DND-41 (cell line): ENCODE results near the gene DIP2B.
"Not testable (repeated sequence)": the region's sequence is repeated elsewhere in the genome, so short reads cannot be mapped to it uniquely, and the experiment has no call there.

Experiments
- ATAC-seq: fragments of 200-7000 bp; cut with Tn5 transposase; 3 replicates; pipeline ENCODE4 v1.9.1; 2021; ENCODE audit warnings: low read depth; ENCODE audit not compliant: insufficient read depth
- DNase-seq: peaks from one replicate; pipeline ENCODE4 v3.0.0-alpha.2; 2020
- H2AFZ ChIP-seq: 2 replicates; pipeline ENCODE4 v1.6.0; 2012; ENCODE audit warnings: low read depth, low read length
- H3K27ac ChIP-seq: 2 replicates; pipeline ENCODE4 v1.5.1; 2012; ENCODE audit warnings: low read length, inconsistent platforms
- H3K27me3 ChIP-seq: fragments of 200-600 bp; sonication (generic); 2 replicates; pipeline ENCODE4 v1.6.0; 2012; ENCODE audit warnings: low read length, mild to moderate bottlenecking, inconsistent platforms; ENCODE audit not compliant: insufficient read depth, poor library complexity
- H3K36me3 ChIP-seq: 2 replicates; pipeline ENCODE4 v1.5.1; 2012; ENCODE audit warnings: low read length, inconsistent platforms; ENCODE audit not compliant: insufficient read depth
- H3K4me1 ChIP-seq: 2 replicates; pipeline ENCODE4 v1.5.1; 2012; ENCODE audit warnings: mild to moderate bottlenecking, low read length; ENCODE audit not compliant: insufficient read depth
- H3K4me2 ChIP-seq: 2 replicates; pipeline ENCODE4 v1.6.0; 2012; ENCODE audit warnings: mild to moderate bottlenecking, moderate library complexity, low read length, inconsistent platforms; ENCODE audit not compliant: insufficient read depth
- H3K4me3 ChIP-seq, 2 experiments: fragments of 200-600 bp in 1 of 2; shearing (Covaris generic) in 1 of 2; 2 replicates each; pipeline ENCODE4 v1.5.1; 2012 to 2016; ENCODE audit warnings: inconsistent platforms in 2 of 2, low read length in 2 of 2, mild to moderate bottlenecking in 2 of 2, low read depth in 1 of 2, moderate library complexity in 1 of 2
- H3K79me2 ChIP-seq: 2 replicates; pipeline ENCODE4 v1.6.0; 2012; ENCODE audit warnings: low read length, inconsistent platforms; ENCODE audit not compliant: insufficient read depth
- H3K9ac ChIP-seq: 2 replicates; pipeline ENCODE4 v1.6.0; 2012; ENCODE audit warnings: low read depth, mild to moderate bottlenecking, inconsistent platforms, low read length, moderate library complexity
- H3K9me3 ChIP-seq: 2 replicates; pipeline ENCODE4 v1.5.1; 2012; ENCODE audit warnings: low read length, moderate library complexity, mild to moderate bottlenecking, inconsistent platforms; ENCODE audit not compliant: insufficient read depth, severe bottlenecking
- H4K20me1 ChIP-seq: 2 replicates; pipeline ENCODE4 v1.6.0; 2012; ENCODE audit warnings: low read length; ENCODE audit not compliant: insufficient read depth
- CTCF ChIP-seq: IDR thresholded peaks from 2 replicates; pipeline ENCODE4 v1.5.1; 2012; ENCODE audit warnings: borderline replicate concordance, low read length, moderate library complexity, mild to moderate bottlenecking; ENCODE audit not compliant: poor library complexity, severe bottlenecking; ENCODE audit errors: extremely low read depth
- EZH2 ChIP-seq: IDR thresholded peaks from 3 replicates; pipeline ENCODE4 v1.6.1; 2012; ENCODE audit warnings: borderline replicate concordance, low read depth, mild to moderate bottlenecking, moderate library complexity, low read length, inconsistent platforms; ENCODE audit not compliant: severe bottlenecking

DIP2B gene

GRCh38 chr12:50518090-50518489 is 13.3 kb downstream of the DIP2B start:
- Histone ChIP-seq H3K9ac (no peak overlapping the region), H3K79me2 (peaks cover 96% of the 10 kb centered on the region), H3K4me2 (no peak overlapping the region), H3K27me3 (no peaks in the 10 kb centered on the region), H3K9me3 (no peaks in the 10 kb centered on the region), H3K27ac (no peak overlapping the region), H3K36me3 (peaks cover 7% of the 10 kb centered on the region; the same call in 1 of the 2 replicates), H4K20me1 (peaks cover 13% of the 10 kb centered on the region; the same call in 1 of the 2 replicates), H3K4me1 (no peaks in the 10 kb centered on the region; the same call in 1 of the 2 replicates), H2AFZ (no peak overlapping the region), H3K4me3 (no peak overlapping the region)
- TF ChIP-seq EZH2, result no peak
- no peak for TF ChIP-seq CTCF
- DNase-seq (no peak), ATAC-seq (no peak)

GRCh38 chr12:50519353-50519752 is 14.6 kb downstream of the DIP2B start:
- Histone ChIP-seq H3K79me2 (peaks cover 93% of the 10 kb centered on the region), H4K20me1 (peaks cover 13% of the 10 kb centered on the region; the same call in 1 of the 2 replicates), H3K27ac (no peak overlapping the region), H2AFZ (no peak overlapping the region), H3K4me2 (no peak overlapping the region), H3K4me1 (no peaks in the 10 kb centered on the region; the same call in 1 of the 2 replicates), H3K36me3 (peaks cover 11% of the 10 kb centered on the region; the same call in 1 of the 2 replicates), H3K27me3 (no peaks in the 10 kb centered on the region), H3K9me3 (no peaks in the 10 kb centered on the region), H3K4me3 (no peak overlapping the region), H3K9ac (no peak overlapping the region)
- no peak for TF ChIP-seq EZH2
- no peak for TF ChIP-seq CTCF
- ATAC-seq (no peak), DNase-seq (no peak)

GRCh38 chr12:50520416-50521207 is 15.8 kb downstream of the DIP2B start:
- TF ChIP-seq EZH2 (no peak), CTCF (no peak)
- H3K36me3 ChIP-seq, result peaks cover 11% of the 10 kb centered on the region; the same call in 1 of the 2 replicates
- peaks cover 16% of the 10 kb centered on the region; the same call in 1 of the 2 replicates for H4K20me1 ChIP-seq
- H3K27me3 ChIP-seq, result no peaks in the 10 kb centered on the region
- no peak for DNase-seq
- peaks cover 89% of the 10 kb centered on the region for H3K79me2 ChIP-seq
- H3K4me2 ChIP-seq, result no peak overlapping the region
- H3K27ac ChIP-seq, result 0 out of 2 replicates have a peak overlapping the region, but pooled peaks have one; percentile 32
- no peaks in the 10 kb centered on the region for H3K9me3 ChIP-seq
- H3K4me3 ChIP-seq, result no peak overlapping the region
- no peak for ATAC-seq
- H2AFZ ChIP-seq, result no peak overlapping the region
- no peak overlapping the region for H3K9ac ChIP-seq
- no peaks in the 10 kb centered on the region; the same call in 1 of the 2 replicates for H3K4me1 ChIP-seq

- not testable (repeated sequence) for H3K27me3 ChIP-seq, H3K4me1 ChIP-seq, H3K9ac ChIP-seq, H3K9me3 ChIP-seq, ATAC-seq, H3K4me2 ChIP-seq, DNase-seq, H3K27ac ChIP-seq, H2AFZ ChIP-seq, H3K4me3 ChIP-seq
- Histone ChIP-seq H3K36me3 (peaks cover 13% of the 10 kb centered on the region), H4K20me1 (peaks cover 22% of the 10 kb centered on the region; the same call in 1 of the 2 replicates), H3K79me2 (peaks cover 88% of the 10 kb centered on the region)
These were observed 17.0 kb downstream of the DIP2B start for GRCh38 chr12:50521781-50522180.
